Muscle of leg (tissue), 16 donors: ENCODE results near the gene ATXN7L3. TPM values are rescaled to one million over a fixed set of nuclear protein-coding genes. Genes with fewer than 3 reads are reported as not detected.
A peak's percentile ranks its signal among the peaks of the same experiment; 100 is the strongest.
"Not testable (repeated sequence)": the region's sequence is repeated elsewhere in the genome, so short reads cannot be mapped to it uniquely, and the experiment has no call there.

Experiments
- DNase-seq: peaks from one replicate; pipeline ENCODE4 v3.0.0; 2013
- H3K27ac ChIP-seq: one replicate; pipeline ENCODE4 v1.5.1; 2013; ENCODE audit warnings: mild to moderate bottlenecking, low read length, control low read depth
- H3K27me3 ChIP-seq: one replicate; pipeline ENCODE4 v1.6.1; 2013; ENCODE audit warnings: low read length; ENCODE audit not compliant: control insufficient read depth, insufficient read depth
- H3K36me3 ChIP-seq: one replicate; pipeline ENCODE4 v1.6.1; 2013; ENCODE audit warnings: low read length; ENCODE audit not compliant: control insufficient read depth, insufficient read depth
- H3K4me1 ChIP-seq: one replicate; pipeline ENCODE4 v1.6.1; 2013; ENCODE audit warnings: low read length; ENCODE audit not compliant: control insufficient read depth, insufficient read depth
- H3K4me3 ChIP-seq: one replicate; pipeline ENCODE4 v1.5.1; 2013; ENCODE audit warnings: low read length, control low read depth
- H3K9me3 ChIP-seq: replicated peaks from 2 replicates; pipeline ENCODE4 v1.6.1; 2013; ENCODE audit warnings: low read depth, low read length; ENCODE audit not compliant: control insufficient read depth
- WGBS: methylation state at CpG from one replicate; pipeline ENCODE4 v1.1.5; 2013; ENCODE audit warnings: missing lambda C conversion rate; ENCODE audit not compliant: insufficient coverage; 5-methylcytosine and 5-hydroxymethylcytosine counted together
- long read RNA-seq, 11 donors: transcript quantifications; one replicate each; lab custom pipeline, GENCODE V29; 2026
- polyA plus RNA-seq, 8 donors: library from polyadenylated mRNA; unstranded; fragments of 120-200 nt; gene quantifications; one replicate each; pipeline versions ENCODE4 v1.2.1 to v1.2.3, GENCODE V29; 2013; ENCODE audit warnings: inconsistent platforms in 1 of 8, low replicate concordance in 1 of 8; ENCODE audit not compliant: insufficient read length in 8 of 8, insufficient read depth in 1 of 8
- total RNA-seq: library from RNA; stranded (reverse); fragments of 120-200 nt; gene quantifications from one replicate; pipeline ENCODE4 v1.2.4, GENCODE V29; 2013

Gene ATXN7L3, protein sequence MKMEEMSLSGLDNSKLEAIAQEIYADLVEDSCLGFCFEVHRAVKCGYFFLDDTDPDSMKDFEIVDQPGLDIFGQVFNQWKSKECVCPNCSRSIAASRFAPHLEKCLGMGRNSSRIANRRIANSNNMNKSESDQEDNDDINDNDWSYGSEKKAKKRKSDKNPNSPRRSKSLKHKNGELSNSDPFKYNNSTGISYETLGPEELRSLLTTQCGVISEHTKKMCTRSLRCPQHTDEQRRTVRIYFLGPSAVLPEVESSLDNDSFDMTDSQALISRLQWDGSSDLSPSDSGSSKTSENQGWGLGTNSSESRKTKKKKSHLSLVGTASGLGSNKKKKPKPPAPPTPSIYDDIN
- total RNA-seq (31.8 TPM), polyA plus RNA-seq (10 to 100 TPM; 46.1 to 58.2 (median 55.5) TPM)
- long read RNA-seq, donor 1, partial matches to known transcripts, result 0 of 2 reads
- long read RNA-seq, donor 1, other reads (novel, unspliced or antisense), result 0 of 2 reads
- long read RNA-seq, donor 2, result 0 reads
- long read RNA-seq, donor 3, partial matches to known transcripts, result 14 of 17 reads
- long read RNA-seq, donor 3, other reads (novel, unspliced or antisense), result 0 of 17 reads
- long read RNA-seq, donor 4, partial matches to known transcripts, result 0 of 1 reads
- long read RNA-seq, donor 4, other reads (novel, unspliced or antisense), result 0 of 1 reads
- long read RNA-seq, donor 5, transcript ATXN7L3-205 (13 exons, 1,341 nt), result major isoform, 5 of 7 reads
- long read RNA-seq, donor 5, partial matches to known transcripts, result 0 of 7 reads
- long read RNA-seq, donor 5, other reads (novel, unspliced or antisense), result 0 of 7 reads
- long read RNA-seq, donor 6, partial matches to known transcripts, result 0 of 4 reads
- long read RNA-seq, donor 6, other reads (novel, unspliced or antisense), result 0 of 4 reads
- long read RNA-seq, donor 7, partial matches to known transcripts, result 0 of 5 reads
- long read RNA-seq, donor 7, other reads (novel, unspliced or antisense), result 0 of 5 reads
- long read RNA-seq, donor 8, partial matches to known transcripts, result 0 of 1 reads
- long read RNA-seq, donor 8, other reads (novel, unspliced or antisense), result 0 of 1 reads
- long read RNA-seq, donor 9, partial matches to known transcripts, result 0 of 1 reads
- long read RNA-seq, donor 9, other reads (novel, unspliced or antisense), result 0 of 1 reads
- long read RNA-seq, donor 10, partial matches to known transcripts, result 0 of 1 reads
- long read RNA-seq, donor 10, other reads (novel, unspliced or antisense), result 0 of 1 reads
- long read RNA-seq, donor 11, partial matches to known transcripts, result 0 of 3 reads
- long read RNA-seq, donor 11, other reads (novel, unspliced or antisense), result 0 of 3 reads

DNA sequence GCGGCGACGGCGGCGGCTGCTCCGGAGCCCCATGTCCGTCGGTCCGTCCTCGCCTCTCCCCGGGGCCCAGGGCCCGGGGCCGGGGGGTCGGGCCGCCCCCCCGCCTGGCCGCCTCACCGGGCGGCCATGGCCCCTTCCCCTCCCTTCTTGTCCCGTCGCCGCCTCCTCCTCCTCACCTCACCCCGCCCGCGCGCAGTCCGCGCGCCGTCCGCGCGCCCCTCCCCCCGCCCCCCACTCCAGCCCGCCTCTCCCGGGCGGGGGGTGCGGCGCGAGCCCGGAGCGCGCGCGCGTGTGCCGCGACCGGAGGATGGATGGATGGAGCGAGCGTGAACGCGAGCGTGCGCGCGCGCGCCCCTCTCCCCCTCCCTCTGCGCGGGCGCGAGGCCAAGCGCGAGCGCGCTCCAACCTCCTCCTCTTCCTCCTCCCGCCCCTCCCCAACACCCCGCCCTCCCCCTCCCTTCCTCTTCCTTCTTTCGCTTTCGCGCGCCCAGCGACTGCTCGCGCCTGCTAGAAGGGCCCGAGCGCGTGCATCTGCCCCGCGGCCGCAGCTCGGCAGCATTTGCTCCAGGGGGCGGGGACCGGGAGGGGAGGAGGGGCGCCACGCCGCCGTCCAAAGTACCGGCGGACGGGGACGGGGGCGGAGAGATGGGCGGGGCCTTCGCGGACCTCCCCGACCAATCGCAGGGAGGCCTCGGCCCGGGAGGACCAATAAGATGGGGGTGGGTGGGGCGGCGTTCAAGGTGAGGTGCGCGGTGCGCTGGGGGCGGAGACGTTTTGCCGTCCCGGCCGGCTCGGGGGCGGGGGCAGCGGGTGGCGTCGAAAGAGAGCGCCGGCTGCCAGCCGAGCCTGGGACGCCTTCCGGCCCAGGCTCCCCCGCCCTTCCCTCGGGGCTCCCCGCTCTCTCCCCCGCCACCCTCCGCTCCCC, at the start of gene ATXN7L3:
TSS of gene ATXN7L3 (minus strand) at position 332 of the 925 bp plus-strand sequence. CDS start 1,814 bp downstream, outside the sequence.
- Histone ChIP-seq H3K27me3 (no peaks in the 10 kb centered on the region), H3K4me1 (peaks cover 23% of the 10 kb centered on the region), H3K27ac (peak within 1 kb of the TSS; percentile 98), H3K36me3 (peaks cover 28% of the 10 kb centered on the region), H3K4me3 (peak within 1 kb of the TSS; percentile 74), H3K9me3 (no peaks in the 10 kb centered on the region)
- WGBS, result under 1% methylated on average over 81 of the region's 126 CpGs
- DNase-seq, result peak; percentile 99

DNA sequence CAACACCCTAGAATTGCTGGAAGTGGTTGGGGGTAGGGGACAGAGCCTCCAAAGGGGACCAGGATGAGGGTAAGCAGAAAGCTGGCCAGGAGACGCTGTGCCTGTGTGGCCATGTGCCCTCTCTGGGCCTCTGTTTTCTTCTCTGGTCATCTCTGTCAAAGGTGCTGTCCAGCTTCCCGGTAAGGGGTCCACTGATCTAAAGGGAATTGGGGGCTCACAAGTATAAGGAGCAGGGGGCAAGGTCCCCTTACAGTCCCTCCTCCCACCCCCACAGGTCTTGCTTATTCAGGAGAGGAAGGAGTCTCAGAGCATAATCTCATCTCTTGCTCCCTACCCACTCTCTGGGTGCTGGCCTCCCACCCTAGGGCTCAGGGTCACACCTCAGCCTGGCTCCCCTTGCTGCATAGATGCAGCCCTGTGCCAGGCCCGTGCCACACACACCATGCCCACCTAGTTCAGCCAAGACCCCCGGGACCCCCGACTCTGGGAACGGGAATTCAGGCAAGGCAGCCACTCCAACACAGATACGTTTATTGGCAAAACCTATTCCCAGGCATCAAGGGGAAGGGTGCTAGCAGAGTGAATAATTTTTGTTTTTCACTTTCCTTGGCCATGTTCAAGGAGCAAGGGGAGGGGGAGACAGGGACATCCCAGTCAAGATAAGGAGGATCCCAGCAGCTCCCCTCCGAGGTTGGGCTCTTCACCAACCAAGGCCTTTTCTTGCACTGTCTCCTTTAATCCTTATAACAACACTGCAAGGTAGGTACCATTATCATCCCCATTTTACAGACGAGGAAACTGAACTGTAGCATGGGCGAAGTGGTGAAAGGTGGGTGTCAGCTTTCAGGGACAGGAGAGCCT, 48.4 kb upstream of the ATXN7L3 start:
- Histone ChIP-seq H3K4me3 (no peak overlapping the region), H3K36me3 (no peaks in the 10 kb centered on the region), H3K9me3 (no peaks in the 10 kb centered on the region), H3K4me1 (peaks cover 20% of the 10 kb centered on the region), H3K27me3 (no peaks in the 10 kb centered on the region), H3K27ac (no peak overlapping the region)
- no peak for DNase-seq
- WGBS, result 43% methylated on average over 1 of the region's 10 CpGs

DNA sequence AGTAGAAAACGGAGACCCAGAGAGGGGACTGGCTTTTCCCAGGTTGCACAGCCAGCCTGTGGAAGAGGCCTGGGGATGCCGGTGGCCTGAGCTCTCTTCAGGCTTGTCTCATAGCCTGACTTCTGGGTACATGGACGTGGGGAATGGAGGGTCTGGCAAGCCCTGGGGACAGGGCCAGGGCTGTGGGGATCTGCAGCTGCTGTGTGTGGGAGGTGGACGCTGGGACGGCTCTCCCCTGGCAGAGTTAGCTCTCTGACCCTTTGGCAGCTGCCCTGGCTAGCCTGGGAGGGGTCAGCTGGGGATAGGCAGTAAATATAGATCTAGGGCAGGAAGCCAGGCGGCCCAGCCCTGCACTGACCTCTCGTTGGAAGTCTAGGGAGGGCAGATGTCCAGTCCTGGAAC, 47.8 kb upstream of the ATXN7L3 start:
- Histone ChIP-seq H3K9me3 (no peaks in the 10 kb centered on the region), H3K36me3 (no peaks in the 10 kb centered on the region), H3K4me1 (peaks cover 20% of the 10 kb centered on the region), H3K27ac (peak overlapping the region; percentile 47), H3K4me3 (no peak overlapping the region), H3K27me3 (no peaks in the 10 kb centered on the region)
- 27% methylated on average over 6 of the region's 7 CpGs for WGBS
- peak; percentile 71 for DNase-seq

DNA sequence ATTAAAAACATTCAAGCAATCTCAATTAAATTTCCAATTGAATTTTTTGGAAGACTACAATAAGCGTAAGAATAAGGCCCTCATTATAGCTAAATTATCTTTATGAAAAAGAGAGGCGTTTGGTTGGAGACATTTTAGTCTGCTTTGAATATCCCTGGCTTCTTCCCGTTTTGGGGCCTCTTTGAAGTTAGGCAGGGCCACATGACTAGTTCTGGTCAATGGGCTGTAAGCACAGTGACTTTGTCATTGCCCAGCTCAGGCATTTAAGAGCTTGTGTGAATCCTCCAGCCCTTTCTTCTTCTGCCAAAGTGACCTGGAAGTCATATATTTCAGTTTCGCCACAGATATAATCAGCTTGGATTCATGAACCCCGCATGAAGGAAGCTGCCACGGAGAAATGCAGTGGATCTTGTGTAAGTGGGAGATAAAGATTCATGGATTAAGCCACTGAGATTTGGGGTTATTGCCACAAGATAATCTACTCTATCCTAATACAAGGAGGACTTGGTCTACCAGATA, 41.5 kb upstream of the ATXN7L3 start:
- no peaks in the 10 kb centered on the region for H3K27me3 ChIP-seq
- no peaks in the 10 kb centered on the region for H3K4me1 ChIP-seq
- no peaks in the 10 kb centered on the region for H3K9me3 ChIP-seq
- no peak overlapping the region for H3K27ac ChIP-seq
- no peaks in the 10 kb centered on the region for H3K36me3 ChIP-seq
- peak; percentile 18 for DNase-seq
- 21% methylated on average over 2 of the region's 6 CpGs for WGBS
- H3K4me3 ChIP-seq, result no peak overlapping the region

DNA sequence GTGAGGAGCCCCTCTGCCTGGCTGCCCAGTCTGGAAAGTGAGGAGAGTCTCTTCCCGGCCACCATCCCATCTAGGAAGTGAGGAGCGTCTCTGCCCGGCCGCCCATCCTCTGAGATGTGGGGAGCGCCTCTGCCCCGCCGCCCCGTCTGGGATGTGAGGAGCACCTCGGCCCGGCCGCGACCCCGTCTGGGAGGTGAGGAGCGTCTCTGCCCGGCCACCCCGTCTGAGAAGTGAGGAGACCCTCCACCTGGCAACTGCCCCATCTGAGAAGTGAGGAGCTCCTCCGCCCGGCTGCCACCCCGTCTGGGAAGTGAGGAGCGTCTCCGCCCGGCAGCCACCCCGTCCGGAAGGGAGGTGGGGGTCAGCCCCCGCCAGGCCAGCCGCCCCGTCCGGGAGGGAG, 38.2 kb upstream of the ATXN7L3 start:
- H3K9me3 ChIP-seq, H3K27me3 ChIP-seq, H3K4me1 ChIP-seq, H3K36me3 ChIP-seq, H3K27ac ChIP-seq, H3K4me3 ChIP-seq, DNase-seq: not testable (repeated sequence)
- WGBS, result 100% methylated on average over 1 of the region's 28 CpGs

DNA sequence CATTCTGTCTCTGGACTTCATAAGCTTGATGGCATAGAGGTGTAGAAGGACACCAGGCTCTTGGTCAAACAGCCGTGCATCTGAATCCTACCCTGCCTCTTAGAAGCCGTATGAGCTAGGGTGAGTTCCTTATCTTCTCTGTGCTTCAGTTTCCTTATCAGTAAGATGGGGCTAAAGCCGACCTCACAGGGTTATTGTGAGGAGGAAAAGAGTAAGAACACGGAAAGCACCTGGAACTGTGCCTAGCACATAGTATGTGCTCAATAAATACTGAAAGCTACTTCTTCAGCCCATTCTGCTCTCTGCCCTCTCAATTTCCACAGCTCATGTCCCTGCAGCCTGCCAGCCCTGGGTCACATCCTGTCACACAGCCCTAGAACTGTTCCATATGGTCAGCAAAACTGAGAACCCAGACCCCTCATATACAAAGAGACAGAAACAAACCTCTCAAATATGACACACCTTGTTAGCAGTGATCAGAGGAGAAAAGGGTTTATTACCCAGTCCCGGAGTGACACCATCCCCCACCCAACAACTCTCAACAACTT, 36.8 kb upstream of the ATXN7L3 start:
- Histone ChIP-seq H3K27me3 (no peaks in the 10 kb centered on the region), H3K27ac (no peak overlapping the region), H3K4me3 (no peak overlapping the region), H3K4me1 (no peaks in the 10 kb centered on the region), H3K9me3 (no peaks in the 10 kb centered on the region), H3K36me3 (no peaks in the 10 kb centered on the region)
- DNase-seq, result no peak
- 90% methylated on average over 2 of the region's 5 CpGs for WGBS

DNA sequence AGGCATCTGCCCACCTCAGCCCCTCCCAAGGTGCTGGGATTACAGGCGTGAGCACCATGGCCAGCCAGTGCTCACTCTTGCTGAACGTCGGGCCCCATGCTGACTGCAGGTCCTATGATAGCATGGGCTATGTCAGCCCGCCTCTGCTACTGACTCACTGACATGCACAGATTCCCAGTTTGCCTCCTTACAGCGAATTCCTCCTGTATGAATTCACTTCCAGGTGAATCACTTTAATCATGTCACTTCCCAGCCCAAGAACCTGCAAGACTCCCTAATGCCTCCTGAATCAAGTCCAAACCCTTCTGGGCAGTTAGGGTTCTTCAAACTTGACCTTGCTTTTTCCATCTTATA, 35.9 kb upstream of the ATXN7L3 start:
- no peak overlapping the region for H3K27ac ChIP-seq
- no peaks in the 10 kb centered on the region for H3K9me3 ChIP-seq
- WGBS, result 65% methylated on average over 5 of the region's 5 CpGs

DNA sequence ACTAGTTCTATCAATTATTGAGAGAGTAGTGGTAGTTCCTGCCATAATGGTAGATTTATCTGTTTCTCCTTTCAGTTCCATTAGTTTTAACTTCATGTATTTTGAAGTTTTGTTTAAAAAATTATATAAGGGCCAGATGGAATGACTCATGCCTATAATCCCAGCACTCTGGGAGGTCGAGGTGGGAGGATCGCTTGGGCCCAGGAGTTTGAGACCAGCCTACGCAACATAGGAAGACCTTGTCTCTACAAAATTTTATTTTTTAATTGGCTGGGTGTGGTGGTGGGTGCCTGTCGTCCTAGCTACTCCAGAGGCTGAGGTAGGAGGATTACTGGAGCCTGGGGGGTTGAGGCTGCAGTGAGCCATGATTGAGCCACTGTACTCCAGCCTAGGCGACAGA, 33.9 kb upstream of the ATXN7L3 start:
- H3K27me3 ChIP-seq, result no peaks in the 10 kb centered on the region
- H3K27ac ChIP-seq, result no peak overlapping the region
- no peak for DNase-seq
- no peaks in the 10 kb centered on the region for H3K36me3 ChIP-seq
- peaks cover 11% of the 10 kb centered on the region for H3K4me1 ChIP-seq
- H3K4me3 ChIP-seq, result no peak overlapping the region
- 60% methylated on average over 1 of the region's 5 CpGs for WGBS
- H3K9me3 ChIP-seq, result no peaks in the 10 kb centered on the region

More for the DNA sequence above, 35.9 kb upstream of the ATXN7L3 start:
- H3K36me3 ChIP-seq, result no peaks in the 10 kb centered on the region
- H3K4me3 ChIP-seq, result no peak overlapping the region
- H3K4me1 ChIP-seq, result peaks cover 2% of the 10 kb centered on the region
- no peak for DNase-seq
- no peaks in the 10 kb centered on the region for H3K27me3 ChIP-seq
